GM12878 (cell line): ENCODE data around the gene MYO3B. TPM values are rescaled to one million over a fixed set of nuclear protein-coding genes. Genes with fewer than 3 reads are reported as not detected.

Source experiments
- BACH1 ChIP-seq: fragments of 450-650 bp; IDR thresholded peaks from 2 replicates; pipeline ENCODE4 v1.6.1; 2017; ENCODE audit warnings: mild to moderate bottlenecking, borderline replicate concordance
- BCL11A ChIP-seq: IDR thresholded peaks from 2 replicates; pipeline ENCODE4 v1.6.1; 2011; ENCODE audit warnings: low read depth, low read length
- CHD4 ChIP-seq: fragments of 200-600 bp; sonication (generic); IDR thresholded peaks from 2 replicates; pipeline ENCODE4 v1.6.1; 2016; ENCODE audit warnings: mild to moderate bottlenecking
- CREB1 ChIP-seq: IDR thresholded peaks from 2 replicates; pipeline ENCODE4 v1.6.1; 2012; ENCODE audit warnings: low read depth, mild to moderate bottlenecking, inconsistent platforms
- ESRRA ChIP-seq: IDR thresholded peaks from 2 replicates; pipeline ENCODE4 v1.6.1; 2012; ENCODE audit warnings: mild to moderate bottlenecking, low read length, improper control_type of control experiment
- IKZF1 ChIP-seq: fragments of 450-650 bp; conservative IDR thresholded peaks from 2 replicates; pipeline ENCODE4 v1.6.1; 2017; ENCODE audit warnings: antibody characterized with exemption, mild to moderate bottlenecking
- IKZF2 ChIP-seq, 2 experiments: fragments of 450-650 bp; IDR thresholded peaks; 2 replicates each; pipeline ENCODE4 v1.6.1; 2017; ENCODE audit warnings: mild to moderate bottlenecking in 2 of 2, moderate library complexity in 2 of 2
- IRF4 ChIP-seq: IDR thresholded peaks from 2 replicates; pipeline ENCODE4 v1.6.1; 2011; ENCODE audit warnings: low read depth, low read length
- KAT2A ChIP-seq: conservative IDR thresholded peaks from 2 replicates; pipeline ENCODE4 v1.6.1; 2011; ENCODE audit warnings: low read depth, low read length; ENCODE audit not compliant: control insufficient read depth
- MEF2A ChIP-seq: IDR thresholded peaks from 2 replicates; pipeline ENCODE4 v1.6.1; 2011; ENCODE audit warnings: low read depth, mild to moderate bottlenecking, low read length, moderate library complexity; ENCODE audit not compliant: insufficient read depth
- MEF2B ChIP-seq: fragments of 450-650 bp; IDR thresholded peaks from 2 replicates; pipeline ENCODE4 v1.6.1; 2018; ENCODE audit warnings: mild to moderate bottlenecking, moderate library complexity; ENCODE audit not compliant: partially characterized antibody, poor library complexity, severe bottlenecking
- MTA2 ChIP-seq: fragments of 450-650 bp; IDR thresholded peaks from 2 replicates; pipeline ENCODE4 v1.6.1; 2016; ENCODE audit warnings: low read depth, mild to moderate bottlenecking, moderate library complexity
- MYB ChIP-seq: fragments of 150-350 bp; IDR thresholded peaks from 2 replicates; pipeline ENCODE4 v1.6.1; 2014; ENCODE audit warnings: mild to moderate bottlenecking, low read depth, low read length, borderline replicate concordance
- MYC ChIP-seq: IDR thresholded peaks from 2 replicates; pipeline ENCODE4 v1.6.1; 2011; ENCODE audit warnings: mild to moderate bottlenecking, low read length, moderate library complexity, inconsistent platforms; ENCODE audit not compliant: insufficient read depth, insufficient replicate concordance, insufficient read length, severe bottlenecking
- NBN ChIP-seq: fragments of 450-650 bp; IDR thresholded peaks from 2 replicates; pipeline ENCODE4 v1.6.1; 2016
- NFXL1 ChIP-seq: fragments of 450-650 bp; IDR thresholded peaks from 2 replicates; pipeline ENCODE4 v1.6.1; 2017; ENCODE audit warnings: antibody characterized with exemption, mild to moderate bottlenecking, borderline replicate concordance
- NFYA ChIP-seq: IDR thresholded peaks from 2 replicates; pipeline ENCODE4 v1.6.1; 2011; ENCODE audit warnings: low read depth, mild to moderate bottlenecking, low read length, improper control_type of control experiment, borderline replicate concordance
- POLR2A ChIP-seq: IDR thresholded peaks from 2 replicates; pipeline ENCODE4 v1.6.1; 2011; ENCODE audit warnings: low read depth, mild to moderate bottlenecking, low read length
- RAD51 ChIP-seq: fragments of 450-650 bp; IDR thresholded peaks from 2 replicates; pipeline ENCODE4 v1.6.1; 2016; ENCODE audit warnings: moderate library complexity, mild to moderate bottlenecking, inconsistent platforms
- RBBP5 ChIP-seq: fragments of 200-600 bp; sonication (generic); conservative IDR thresholded peaks from 2 replicates; pipeline ENCODE4 v1.6.1; 2016
- RCOR1 ChIP-seq: conservative IDR thresholded peaks from 2 replicates; pipeline ENCODE4 v1.6.1; 2012; ENCODE audit warnings: low read depth, low read length, improper control_type of control experiment
- SMAD5 ChIP-seq: IDR thresholded peaks from 2 replicates; pipeline ENCODE4 v1.6.1; 2016; ENCODE audit warnings: antibody characterized with exemption, low read depth
- SP1 ChIP-seq: IDR thresholded peaks from one replicate; pipeline ENCODE4 v1.6.1; 2011; ENCODE audit warnings: low read depth, low read length
- STAT1 ChIP-seq: fragments of 450-650 bp; conservative IDR thresholded peaks from 2 replicates; pipeline ENCODE4 v1.6.1; 2014; ENCODE audit warnings: antibody characterized with exemption, mild to moderate bottlenecking
- YY1 ChIP-seq: IDR thresholded peaks from 2 replicates; pipeline ENCODE4 v1.6.1; 2011; ENCODE audit warnings: low read depth, mild to moderate bottlenecking, low read length
- ZBED1 ChIP-seq: IDR thresholded peaks from 2 replicates; pipeline ENCODE4 v1.6.1; 2016; ENCODE audit warnings: borderline replicate concordance
- polyA plus RNA-seq, 11 experiments: library from polyadenylated mRNA; depleted of rRNA in 4 of 11; unstranded in 6 of 11; stranded (reverse) in 5 of 11; fragments of >200 nt; fragmentation: Nextera tagmentation in 4 of 11; fragmentation: Illumina TruSeq in 1 of 11; extraction: Ambion mirVana in 4 of 11; extraction: Trizol in 1 of 11; gene quantifications; 1 replicate in 1 of 11; 2 replicates in 10 of 11; pipeline versions ENCODE4 v1.2.1 to v1.2.3, GENCODE V29; 2011 to 2016; ENCODE audit warnings: inconsistent platforms in 2 of 11, missing spikeins in 2 of 11, low read depth in 1 of 11
- total RNA-seq, 4 experiments: library from RNA; depleted of rRNA in 3 of 4; stranded (reverse); fragments of >200 nt in 3 of 4; fragmentation: Illumina TruSeq in 1 of 4; extraction: Trizol in 1 of 4; gene quantifications; 2 replicates each; pipeline versions ENCODE4 v1.2.1 to v1.2.3, GENCODE V29; 2013 to 2021
- TF ChIP-seq, protein P1 (sequence below): fragments of 450-650 bp; formaldehyde crosslinking; IDR thresholded peaks from 2 replicates; pipeline ENCODE4 v1.4.0; 2022; ENCODE audit warnings: mild to moderate bottlenecking, moderate library complexity
- TF ChIP-seq, protein P2 (sequence below): IDR thresholded peaks from 2 replicates; pipeline ENCODE4 v1.6.1; 2012; ENCODE audit warnings: low read depth, low read length, improper control_type of control experiment
- TF ChIP-seq, protein P3 (sequence below): fragments of 450-650 bp; IDR thresholded peaks from 2 replicates; pipeline ENCODE4 v1.6.1; 2017; ENCODE audit warnings: antibody characterized with exemption, mild to moderate bottlenecking, moderate library complexity

MYO3B gene
- total and polyA plus RNA-seq, 10 of the 15 experiments (the other 5 are each of a cell fraction or from before 2014, with no cell fraction given) = 1.1 to 7.1 (median 2.1) TPM

DNA sequence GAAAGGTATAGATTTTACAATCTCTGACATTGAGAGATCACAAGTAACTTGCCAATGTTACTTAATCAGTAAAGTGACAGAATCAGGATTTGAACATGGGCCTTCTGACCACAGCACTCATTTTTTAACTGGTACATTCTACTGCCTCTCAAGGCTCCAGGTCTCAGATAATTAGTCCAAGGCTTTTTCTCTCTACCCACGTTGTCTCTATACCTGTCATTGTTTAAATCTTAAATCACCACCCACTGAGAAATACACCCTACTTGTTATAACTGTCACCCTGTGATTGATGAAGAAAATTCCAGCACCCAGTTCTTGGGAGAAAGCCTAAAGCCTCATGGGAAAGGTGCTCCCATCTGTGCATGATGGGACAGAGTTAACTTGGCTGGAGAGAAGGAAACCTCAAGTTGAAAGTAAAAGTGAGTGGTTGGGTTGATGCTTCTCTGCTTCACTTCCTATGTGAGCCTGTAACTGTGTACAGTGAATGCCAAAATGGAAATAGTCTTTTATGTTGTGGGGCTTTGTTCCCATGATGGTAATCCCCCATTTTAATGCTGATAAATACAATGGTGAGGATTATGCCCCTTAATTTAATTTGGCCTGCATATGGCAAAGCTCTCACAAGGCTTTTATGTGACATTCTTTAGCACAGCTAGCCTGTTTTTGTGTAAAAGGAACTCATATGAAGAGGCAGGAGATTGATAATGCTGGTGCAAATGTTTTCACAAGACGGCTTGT lies 347.1 kb downstream of the MYO3B start (continued):
- TF ChIP-seq MEF2A (no peak), STAT1 (no peak), YY1 (no peak), CHD4 (no peak), MYC (no peak), NFYA (no peak), IRF4 (no peak), IKZF1 (peak; percentile 69), POLR2A (no peak), RCOR1 (no peak), ESRRA (no peak), MYB (no peak), MEF2B (peak; percentile 37), RBBP5 (no peak), BCL11A (no peak), CREB1 (no peak), SP1 (no peak), NFXL1 (no peak), BACH1 (no peak; the same call in 1 of the 2 replicates), MTA2 (peak; percentile 44; the same call in 1 of the 2 replicates), KAT2A (no peak), IKZF2 (IDR thresholded peaks at IDR 0.05) (peak; percentile 77 to 82), ZBED1 (no peak), SMAD5 (no peak), RAD51 (0 out of 2 replicates have a peak, but pooled peaks have one; percentile 14), NBN (peak; percentile 26; the same call in 1 of the 2 replicates)
- TF ChIP-seq, protein P1, sequence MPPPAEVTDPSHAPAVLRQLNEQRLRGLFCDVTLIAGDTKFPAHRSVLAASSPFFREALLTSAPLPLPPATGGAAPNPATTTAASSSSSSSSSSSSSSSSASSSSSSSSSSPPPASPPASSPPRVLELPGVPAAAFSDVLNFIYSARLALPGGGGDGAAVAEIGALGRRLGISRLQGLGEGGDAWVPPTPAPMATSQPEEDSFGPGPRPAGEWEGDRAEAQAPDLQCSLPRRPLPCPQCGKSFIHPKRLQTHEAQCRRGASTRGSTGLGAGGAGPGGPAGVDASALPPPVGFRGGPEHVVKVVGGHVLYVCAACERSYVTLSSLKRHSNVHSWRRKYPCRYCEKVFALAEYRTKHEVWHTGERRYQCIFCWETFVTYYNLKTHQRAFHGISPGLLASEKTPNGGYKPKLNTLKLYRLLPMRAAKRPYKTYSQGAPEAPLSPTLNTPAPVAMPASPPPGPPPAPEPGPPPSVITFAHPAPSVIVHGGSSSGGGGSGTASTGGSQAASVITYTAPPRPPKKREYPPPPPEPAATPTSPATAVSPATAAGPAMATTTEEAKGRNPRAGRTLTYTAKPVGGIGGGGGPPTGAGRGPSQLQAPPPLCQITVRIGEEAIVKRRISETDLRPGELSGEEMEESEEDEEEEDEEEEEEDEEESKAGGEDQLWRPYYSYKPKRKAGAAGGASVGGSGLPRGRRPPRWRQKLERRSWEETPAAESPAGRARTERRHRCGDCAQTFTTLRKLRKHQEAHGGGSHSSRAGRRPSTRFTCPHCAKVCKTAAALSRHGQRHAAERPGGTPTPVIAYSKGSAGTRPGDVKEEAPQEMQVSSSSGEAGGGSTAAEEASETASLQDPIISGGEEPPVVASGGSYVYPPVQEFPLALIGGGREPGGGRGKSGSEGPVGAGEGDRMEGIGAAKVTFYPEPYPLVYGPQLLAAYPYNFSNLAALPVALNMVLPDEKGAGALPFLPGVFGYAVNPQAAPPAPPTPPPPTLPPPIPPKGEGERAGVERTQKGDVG = no peak
- TF ChIP-seq, protein P2, sequence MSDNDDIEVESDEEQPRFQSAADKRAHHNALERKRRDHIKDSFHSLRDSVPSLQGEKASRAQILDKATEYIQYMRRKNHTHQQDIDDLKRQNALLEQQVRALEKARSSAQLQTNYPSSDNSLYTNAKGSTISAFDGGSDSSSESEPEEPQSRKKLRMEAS = no peak
- TF ChIP-seq, protein P3, sequence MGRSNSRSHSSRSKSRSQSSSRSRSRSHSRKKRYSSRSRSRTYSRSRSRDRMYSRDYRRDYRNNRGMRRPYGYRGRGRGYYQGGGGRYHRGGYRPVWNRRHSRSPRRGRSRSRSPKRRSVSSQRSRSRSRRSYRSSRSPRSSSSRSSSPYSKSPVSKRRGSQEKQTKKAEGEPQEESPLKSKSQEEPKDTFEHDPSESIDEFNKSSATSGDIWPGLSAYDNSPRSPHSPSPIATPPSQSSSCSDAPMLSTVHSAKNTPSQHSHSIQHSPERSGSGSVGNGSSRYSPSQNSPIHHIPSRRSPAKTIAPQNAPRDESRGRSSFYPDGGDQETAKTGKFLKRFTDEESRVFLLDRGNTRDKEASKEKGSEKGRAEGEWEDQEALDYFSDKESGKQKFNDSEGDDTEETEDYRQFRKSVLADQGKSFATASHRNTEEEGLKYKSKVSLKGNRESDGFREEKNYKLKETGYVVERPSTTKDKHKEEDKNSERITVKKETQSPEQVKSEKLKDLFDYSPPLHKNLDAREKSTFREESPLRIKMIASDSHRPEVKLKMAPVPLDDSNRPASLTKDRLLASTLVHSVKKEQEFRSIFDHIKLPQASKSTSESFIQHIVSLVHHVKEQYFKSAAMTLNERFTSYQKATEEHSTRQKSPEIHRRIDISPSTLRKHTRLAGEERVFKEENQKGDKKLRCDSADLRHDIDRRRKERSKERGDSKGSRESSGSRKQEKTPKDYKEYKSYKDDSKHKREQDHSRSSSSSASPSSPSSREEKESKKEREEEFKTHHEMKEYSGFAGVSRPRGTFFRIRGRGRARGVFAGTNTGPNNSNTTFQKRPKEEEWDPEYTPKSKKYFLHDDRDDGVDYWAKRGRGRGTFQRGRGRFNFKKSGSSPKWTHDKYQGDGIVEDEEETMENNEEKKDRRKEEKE = no peak
